IMR-90 (cell line): ENCODE results near the gene AKR1E2.

ENCODE experiments used
- BHLHE40 ChIP-seq: fragments of 150-350 bp; IDR thresholded peaks from 2 replicates; pipeline ENCODE4 v1.6.1; 2016; ENCODE audit warnings: mild to moderate bottlenecking, low read depth, low read length
- CEBPB ChIP-seq: IDR thresholded peaks from 2 replicates; pipeline ENCODE4 v1.6.1; 2012; ENCODE audit warnings: low read depth, low read length, improper control_type of control experiment
- CHD1 ChIP-seq: IDR thresholded peaks from 2 replicates; pipeline ENCODE4 v1.6.1; 2012; ENCODE audit warnings: low read depth, low read length, improper control_type of control experiment
- CTCF ChIP-seq: conservative IDR thresholded peaks from 2 replicates; pipeline ENCODE4 v1.5.1; 2012; ENCODE audit warnings: mild to moderate bottlenecking, low read depth, low read length, improper control_type of control experiment
- MAFK ChIP-seq: IDR thresholded peaks from 2 replicates; pipeline ENCODE4 v1.6.1; 2012; ENCODE audit warnings: low read depth, low read length, improper control_type of control experiment
- MXI1 ChIP-seq: IDR thresholded peaks from 2 replicates; pipeline ENCODE4 v1.6.1; 2012; ENCODE audit warnings: low read depth, mild to moderate bottlenecking, low read length, moderate library complexity, borderline replicate concordance
- POLR2A ChIP-seq: IDR thresholded peaks from 2 replicates; pipeline ENCODE4 v1.6.1; 2012; ENCODE audit warnings: mild to moderate bottlenecking, low read depth, low read length
- RAD21 ChIP-seq: IDR thresholded peaks from 2 replicates; pipeline ENCODE4 v1.6.1; 2012; ENCODE audit warnings: low read length, improper control_type of control experiment
- RCOR1 ChIP-seq: IDR thresholded peaks from 2 replicates; pipeline ENCODE4 v1.6.1; 2012; ENCODE audit warnings: mild to moderate bottlenecking, low read length, improper control_type of control experiment; ENCODE audit not compliant: insufficient replicate concordance
- RFX5 ChIP-seq: IDR thresholded peaks from 2 replicates; pipeline ENCODE4 v1.8.0; 2012; ENCODE audit warnings: low read depth, mild to moderate bottlenecking, low read length, moderate library complexity
- SMC3 ChIP-seq: fragments of 150-350 bp; IDR thresholded peaks from 2 replicates; pipeline ENCODE4 v1.6.1; 2016; ENCODE audit warnings: low read depth, mild to moderate bottlenecking, antibody characterized with exemption, low read length, moderate library complexity
- USF2 ChIP-seq: fragments of 150-350 bp; IDR thresholded peaks from 2 replicates; pipeline ENCODE4 v1.6.1; 2017; ENCODE audit warnings: mild to moderate bottlenecking, antibody characterized with exemption, low read length, low read depth

- TF ChIP-seq SMC3 (no peak), CTCF (no peak), CEBPB (no peak), RFX5 (no peak), POLR2A (no peak), RAD21 (no peak), RCOR1 (no peak), USF2 (no peak), BHLHE40 (no peak), MAFK (no peak), MXI1 (no peak), CHD1 (no peak)
Measured at GRCh38 chr10:4883079-4883739, 57.2 kb downstream of the AKR1E2 start.
